ENCODE results near the gene BTBD19. TPM values are rescaled to one million over a fixed set of nuclear protein-coding genes. Genes with fewer than 3 reads are reported as not detected.
A peak's percentile ranks its signal among the peaks of the same experiment; 100 is the strongest.

BTBD19 gene
- total RNA-seq, 1 donor from 2014 or later, result 10.4 TPM

- Mint-ChIP-seq H3K4me3 (ENCODE audit: unreplicated experiment) (peak overlapping the region; percentile 43), H3K27ac (ENCODE audit: unreplicated experiment) (no peak overlapping the region), H3K27me3 (ENCODE audit: unreplicated experiment) (peaks cover 23% of the 10 kb centered on the region), H3K9me3 (ENCODE audit: unreplicated experiment) (no peaks in the 10 kb centered on the region), H3K4me1 (ENCODE audit: unreplicated experiment) (peaks cover 37% of the 10 kb centered on the region), H3K36me3 (ENCODE audit: low read depth, unreplicated experiment) (peaks cover 23% of the 10 kb centered on the region)
- no peak for DNase-seq (ENCODE audit: low spot score)
- no peak for TF ChIP-seq CTCF (IDR thresholded peaks at IDR 0.05; ENCODE audit: unreplicated experiment)
Measured at GRCh38 chr1:44803062-44803311, 5.3 kb upstream of the BTBD19 start.

- Mint-ChIP-seq H3K27me3 (ENCODE audit: unreplicated experiment) (peaks cover 25% of the 10 kb centered on the region), H3K4me3 (ENCODE audit: unreplicated experiment) (peak overlapping the region; percentile 43), H3K36me3 (ENCODE audit: low read depth, unreplicated experiment) (peaks cover 23% of the 10 kb centered on the region), H3K9me3 (ENCODE audit: unreplicated experiment) (no peaks in the 10 kb centered on the region), H3K27ac (ENCODE audit: unreplicated experiment) (no peak overlapping the region), H3K4me1 (ENCODE audit: unreplicated experiment) (peaks cover 42% of the 10 kb centered on the region)
- no peak for TF ChIP-seq CTCF (IDR thresholded peaks at IDR 0.05; ENCODE audit: unreplicated experiment)
- DNase-seq (ENCODE audit: low spot score), result no peak
Measured at GRCh38 chr1:44803312-44804095, 4.8 kb upstream of the BTBD19 start.

GRCh38 chr1:44805311-44806024 is 2.9 kb upstream of the BTBD19 start:
- peaks cover 23% of the 10 kb centered on the region for H3K36me3 Mint-ChIP-seq (ENCODE audit: low read depth, unreplicated experiment)
- H3K4me1 Mint-ChIP-seq (ENCODE audit: unreplicated experiment), result peaks cover 53% of the 10 kb centered on the region
- H3K27ac Mint-ChIP-seq (ENCODE audit: unreplicated experiment), result peak overlapping the region; percentile 36
- no peak for DNase-seq (ENCODE audit: low spot score)
- TF ChIP-seq CTCF (IDR thresholded peaks at IDR 0.05; ENCODE audit: unreplicated experiment), result no peak
- H3K9me3 Mint-ChIP-seq (ENCODE audit: unreplicated experiment), result no peaks in the 10 kb centered on the region
- H3K27me3 Mint-ChIP-seq (ENCODE audit: unreplicated experiment), result peaks cover 35% of the 10 kb centered on the region
- H3K4me3 Mint-ChIP-seq (ENCODE audit: unreplicated experiment), result peak overlapping the region; percentile 69

GRCh38 chr1:44806025-44806703 is 2.2 kb upstream of the BTBD19 start:
- peaks cover 57% of the 10 kb centered on the region for H3K4me1 Mint-ChIP-seq (ENCODE audit: unreplicated experiment)
- peaks cover 24% of the 10 kb centered on the region for H3K36me3 Mint-ChIP-seq (ENCODE audit: low read depth, unreplicated experiment)
- H3K27ac Mint-ChIP-seq (ENCODE audit: unreplicated experiment), result peak overlapping the region; percentile 100
- H3K9me3 Mint-ChIP-seq (ENCODE audit: unreplicated experiment), result no peaks in the 10 kb centered on the region
- no peak for DNase-seq (ENCODE audit: low spot score)
- H3K4me3 Mint-ChIP-seq (ENCODE audit: unreplicated experiment), result no peak overlapping the region
- peaks cover 37% of the 10 kb centered on the region for H3K27me3 Mint-ChIP-seq (ENCODE audit: unreplicated experiment)
- TF ChIP-seq CTCF (IDR thresholded peaks at IDR 0.05; ENCODE audit: unreplicated experiment), result peak; percentile 16

All from endothelial cell (in vitro differentiated cells).